Large intestine (tissue), 3 donors: ENCODE data around the gene SNTB2. TPM values are rescaled to one million over a fixed set of nuclear protein-coding genes. Genes with fewer than 3 reads are reported as not detected.

ENCODE experiments used
- DNase-seq, 2 donors: peaks; one replicate each; pipeline versions ENCODE4 v3.0.0 to v3.0.0-alpha.2; 2013
- H3K27ac ChIP-seq: one replicate; pipeline ENCODE4 v1.5.1; 2013; ENCODE audit warnings: low read length
- H3K27me3 ChIP-seq: 2 replicates; pipeline ENCODE4 v1.6.1; 2013; ENCODE audit warnings: low read length; ENCODE audit not compliant: control insufficient read depth, insufficient read depth
- H3K36me3 ChIP-seq: 2 replicates; pipeline ENCODE4 v1.6.1; 2013; ENCODE audit warnings: low read length; ENCODE audit not compliant: control insufficient read depth, insufficient read depth
- H3K4me1 ChIP-seq: one replicate; pipeline ENCODE4 v1.6.1; 2013; ENCODE audit warnings: low read length; ENCODE audit not compliant: control insufficient read depth, insufficient read depth
- H3K4me3 ChIP-seq: one replicate; pipeline ENCODE4 v1.5.1; 2013; ENCODE audit warnings: low read length
- H3K9me3 ChIP-seq: one replicate; pipeline ENCODE4 v1.6.1; 2013; ENCODE audit warnings: mild to moderate bottlenecking, low read depth, low read length, moderate library complexity; ENCODE audit not compliant: control insufficient read depth
- WGBS: methylation state at CpG from one replicate; pipeline ENCODE4 v1.1.5; 2013; ENCODE audit warnings: low lambda C conversion rate; ENCODE audit not compliant: insufficient coverage; 5-methylcytosine and 5-hydroxymethylcytosine counted together
- polyA plus RNA-seq: library from polyadenylated mRNA; unstranded; fragments of 120-200 nt; gene quantifications from one replicate; pipeline ENCODE4 v1.2.1, GENCODE V29; 2013

SNTB2 gene
- polyA plus RNA-seq, 1 donor: 8.8 TPM

DNA sequence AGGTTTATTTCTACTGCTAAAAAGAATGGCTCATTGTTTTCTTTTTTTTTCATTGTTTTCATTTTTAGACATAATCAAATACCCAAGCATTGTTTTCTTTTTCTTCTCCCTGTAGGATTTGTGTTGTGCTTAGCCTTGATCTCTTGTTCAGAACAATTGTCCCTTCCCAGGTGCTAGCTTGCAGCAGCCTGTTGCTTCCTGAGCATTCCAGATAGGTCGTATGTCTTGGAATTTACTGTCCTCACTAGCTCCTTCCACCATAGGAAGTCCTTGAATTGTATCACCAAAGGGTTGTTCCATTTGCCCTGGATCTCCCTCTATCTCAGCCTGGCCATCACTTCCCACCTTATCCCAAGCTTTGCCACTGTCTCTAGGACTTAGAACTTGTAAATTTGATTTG, 114.2 kb downstream of the SNTB2 start:
- no CpG with 5 or more reads among the region's 1 CpG for WGBS
- DNase-seq: no peak
- Histone ChIP-seq H3K4me1 (no peaks in the 10 kb centered on the region), H3K36me3 (peaks cover 20% of the 10 kb centered on the region), H3K27me3 (no peaks in the 10 kb centered on the region), H3K4me3 (no peak overlapping the region), H3K9me3 (no peaks in the 10 kb centered on the region), H3K27ac (no peak overlapping the region)

DNA sequence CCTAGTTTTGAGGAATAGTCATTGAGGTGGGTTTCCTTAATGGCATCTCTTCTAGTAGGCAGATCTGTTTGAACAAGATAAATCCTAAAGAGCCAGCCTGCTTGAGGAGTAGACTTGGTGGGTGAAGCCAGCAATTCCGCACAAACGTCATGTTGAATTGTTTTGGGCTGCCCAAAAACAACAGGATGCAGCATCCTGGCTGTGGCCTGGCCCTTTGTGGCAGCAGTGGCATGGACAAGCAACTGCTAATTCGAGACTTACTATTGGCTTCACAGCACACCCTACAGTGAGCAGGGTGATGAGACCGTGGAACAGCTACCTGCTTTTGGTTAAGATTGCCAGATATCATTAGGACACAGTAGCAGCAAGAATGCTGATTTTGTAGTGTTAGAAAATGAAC, 114.9 kb downstream of the SNTB2 start:
- Histone ChIP-seq H3K27me3 (no peaks in the 10 kb centered on the region), H3K4me3 (no peak overlapping the region), H3K9me3 (no peaks in the 10 kb centered on the region), H3K36me3 (peaks cover 20% of the 10 kb centered on the region), H3K27ac (no peak overlapping the region), H3K4me1 (no peaks in the 10 kb centered on the region)
- no peak for DNase-seq
- 100% methylated on average over 1 of the region's 4 CpGs for WGBS

DNA sequence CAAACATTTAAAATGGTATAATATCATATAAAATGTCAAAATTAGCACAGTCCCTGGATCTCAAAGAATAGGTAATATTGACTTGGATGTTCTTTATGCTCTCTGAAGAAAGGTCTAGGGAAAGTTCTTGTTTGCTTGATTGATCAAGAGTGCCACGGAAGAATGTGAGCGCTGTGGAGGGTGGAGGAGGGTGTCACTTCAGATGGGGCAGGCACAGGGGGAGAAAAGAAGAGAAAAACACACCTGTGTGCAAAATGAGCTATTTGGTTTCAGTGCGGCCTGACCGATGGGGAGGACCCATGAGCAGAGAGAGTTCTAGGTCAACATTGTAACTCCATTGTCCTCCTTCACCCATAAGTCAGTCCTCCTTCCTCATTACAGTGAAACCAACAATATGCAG, 115.3 kb downstream of the SNTB2 start:
- H3K27ac ChIP-seq: no peak overlapping the region
- no peaks in the 10 kb centered on the region for H3K9me3 ChIP-seq
- 93% methylated on average over 2 of the region's 4 CpGs for WGBS
- no peak overlapping the region for H3K4me3 ChIP-seq
- H3K4me1 ChIP-seq: no peaks in the 10 kb centered on the region
- H3K27me3 ChIP-seq: no peaks in the 10 kb centered on the region
- peaks cover 20% of the 10 kb centered on the region for H3K36me3 ChIP-seq
- no peak for DNase-seq

DNA sequence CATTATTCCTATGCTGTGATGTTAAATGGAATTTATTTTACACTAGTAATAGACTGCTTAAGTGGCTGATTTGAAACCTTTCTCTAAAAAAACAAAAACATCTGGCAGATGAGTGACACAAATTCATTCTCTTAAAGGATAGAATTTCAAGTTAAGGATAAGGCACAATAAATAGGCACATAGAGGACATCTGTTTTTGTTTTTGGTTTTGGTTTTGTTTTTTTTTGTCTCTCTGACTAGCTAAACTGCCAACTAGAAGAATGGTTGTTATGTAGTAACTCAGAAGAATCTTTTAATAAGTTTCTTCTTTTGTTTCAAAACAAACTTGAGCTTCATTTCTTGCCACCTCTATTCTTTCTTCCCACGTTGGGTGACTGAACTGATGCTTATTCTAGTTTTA, 119.1 kb downstream of the SNTB2 start:
- WGBS: no CpG with 5 or more reads among the region's 1 CpG
- H3K27ac ChIP-seq: no peak overlapping the region
- H3K27me3 ChIP-seq: no peaks in the 10 kb centered on the region
- H3K36me3 ChIP-seq: peaks cover 10% of the 10 kb centered on the region
- no peaks in the 10 kb centered on the region for H3K4me1 ChIP-seq
- no peak overlapping the region for H3K4me3 ChIP-seq
- no peak for DNase-seq
- H3K9me3 ChIP-seq: no peaks in the 10 kb centered on the region

DNA sequence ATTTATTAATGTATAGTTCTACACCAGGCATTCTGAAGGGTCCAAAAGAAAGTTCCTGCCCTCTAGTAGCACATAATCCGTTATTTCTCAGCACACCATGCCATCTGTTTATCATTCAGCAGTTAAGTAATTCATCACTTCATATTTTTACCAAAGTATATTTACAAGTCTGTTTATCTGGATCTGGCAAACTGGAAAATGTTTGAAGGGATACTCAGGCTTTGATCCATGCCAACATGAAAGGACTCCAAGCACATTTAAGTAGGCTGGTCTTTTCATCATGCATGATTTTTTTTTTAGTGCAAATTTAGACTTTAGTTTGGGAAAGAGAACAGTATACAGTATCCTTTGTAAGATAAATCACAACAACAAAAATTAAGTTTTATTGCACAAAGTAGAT, 120.1 kb downstream of the SNTB2 start:
- Histone ChIP-seq H3K4me1 (peaks cover under 1% of the 10 kb centered on the region), H3K27me3 (no peaks in the 10 kb centered on the region), H3K36me3 (no peaks in the 10 kb centered on the region), H3K4me3 (no peak overlapping the region), H3K27ac (no peak overlapping the region), H3K9me3 (no peaks in the 10 kb centered on the region)
- 100% methylated on average over 1 of the region's 1 CpG for whole genome bisulfite sequencing
- DNase-seq: no peak

DNA sequence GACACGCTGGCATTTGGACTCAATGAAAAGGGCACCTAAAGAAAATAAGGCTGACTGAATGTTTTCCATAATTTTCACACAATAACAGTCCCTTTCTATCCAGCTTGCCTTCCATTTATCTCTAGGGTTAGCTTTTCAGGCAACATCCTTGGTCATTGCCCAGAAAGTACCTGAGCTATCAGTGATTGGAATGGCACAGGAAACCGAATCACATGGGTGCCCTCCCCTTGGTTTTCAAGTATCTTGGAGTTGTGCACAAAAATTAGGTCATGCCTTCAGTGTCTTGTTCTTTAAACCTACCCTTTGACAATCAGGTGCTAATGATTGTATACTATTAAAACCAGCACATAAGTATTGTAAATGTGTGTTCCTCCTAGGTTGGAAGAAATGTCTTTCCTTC, 120.9 kb downstream of the SNTB2 start:
- no CpG with 5 or more reads among the region's 2 CpGs for WGBS
- DNase-seq: no peak
- Histone ChIP-seq H3K27me3 (no peaks in the 10 kb centered on the region), H3K4me3 (no peak overlapping the region), H3K36me3 (peaks cover 1% of the 10 kb centered on the region), H3K27ac (no peak overlapping the region), H3K4me1 (peaks cover 3% of the 10 kb centered on the region), H3K9me3 (no peaks in the 10 kb centered on the region)

DNA sequence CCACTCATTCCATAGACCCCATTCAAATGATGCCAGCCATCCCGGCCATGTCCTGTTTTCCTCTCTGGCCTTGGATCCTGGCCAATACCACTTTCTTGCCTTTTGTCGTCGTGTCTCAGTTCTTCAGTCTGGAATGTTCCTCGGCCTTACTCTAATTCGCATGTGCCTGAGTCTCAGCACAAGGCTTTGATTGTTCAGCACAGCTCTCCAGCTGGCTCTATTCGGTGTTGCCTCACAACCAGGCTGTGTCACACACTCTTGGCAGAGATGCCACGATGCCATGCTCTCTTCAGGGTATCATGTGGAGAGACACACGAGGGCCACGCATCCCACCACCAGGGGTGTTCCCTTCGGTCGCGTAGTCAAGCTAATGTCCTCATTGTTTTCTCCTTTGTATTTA, 122.4 kb downstream of the SNTB2 start:
- Histone ChIP-seq H3K36me3 (peaks cover 11% of the 10 kb centered on the region), H3K4me3 (no peak overlapping the region), H3K4me1 (peaks cover 3% of the 10 kb centered on the region), H3K27me3 (no peaks in the 10 kb centered on the region), H3K9me3 (no peaks in the 10 kb centered on the region), H3K27ac (no peak overlapping the region)
- 98% methylated on average over 7 of the region's 12 CpGs for WGBS
- no peak for DNase-seq

DNA sequence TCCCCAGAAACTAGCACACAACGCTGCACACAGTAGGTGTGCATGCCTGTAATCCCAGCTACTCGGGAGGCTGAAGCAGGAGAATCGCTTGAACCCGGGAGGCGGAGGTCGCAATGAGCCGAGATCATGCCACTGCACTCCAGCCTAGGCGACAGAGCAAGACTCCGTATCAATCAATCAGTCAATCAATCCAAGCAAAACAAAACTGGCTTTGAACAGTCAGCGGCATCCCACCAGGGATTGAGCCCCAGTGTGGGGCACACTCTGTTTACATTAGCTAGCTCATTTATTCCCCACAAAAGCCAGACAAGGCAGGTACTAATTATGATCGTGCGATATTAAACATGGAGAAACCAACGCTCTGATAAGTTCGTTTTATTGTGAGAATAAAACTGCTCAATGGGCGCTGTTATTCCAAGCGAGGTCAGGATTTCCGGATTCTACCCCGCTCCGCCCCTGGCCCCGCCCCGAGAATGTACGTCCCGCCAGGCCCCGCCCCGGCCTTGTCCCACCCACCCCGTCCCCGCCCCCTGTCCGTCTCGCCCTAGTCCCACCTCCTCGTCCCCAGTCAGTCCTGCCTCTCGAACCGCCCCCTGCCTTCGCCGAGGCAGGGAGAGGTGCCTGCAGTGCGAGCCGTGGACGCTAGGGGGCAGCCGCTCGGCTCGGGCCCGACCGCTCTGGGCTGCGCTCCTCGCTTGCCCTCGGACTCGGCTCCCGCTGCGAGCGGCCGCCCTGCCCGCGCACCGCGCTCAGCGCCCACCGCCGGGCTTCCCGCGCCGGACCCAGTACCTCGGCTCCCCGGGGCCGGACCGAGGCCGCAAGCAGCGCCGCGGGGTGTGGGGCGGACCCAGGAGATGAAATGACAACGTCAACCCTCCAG, 123.9 kb downstream of the SNTB2 start, which contains the start of gene VPS4A:
TSS of gene VPS4A (plus strand) at position 698 of the 880 bp plus-strand sequence. CDS start at position 860, 162 bp downstream.
- WGBS: no CpG with 5 or more reads among the region's 70 CpGs
- H3K36me3 ChIP-seq: peaks cover 27% of the 10 kb centered on the region
- no peaks in the 10 kb centered on the region for H3K9me3 ChIP-seq
- peak; percentile 97 to 98 for DNase-seq
- H3K4me3 ChIP-seq: peak within 1 kb of the TSS; percentile 84
- peaks cover 3% of the 10 kb centered on the region for H3K4me1 ChIP-seq
- peak within 1 kb of the TSS; percentile 68 for H3K27ac ChIP-seq
- no peaks in the 10 kb centered on the region for H3K27me3 ChIP-seq

DNA sequence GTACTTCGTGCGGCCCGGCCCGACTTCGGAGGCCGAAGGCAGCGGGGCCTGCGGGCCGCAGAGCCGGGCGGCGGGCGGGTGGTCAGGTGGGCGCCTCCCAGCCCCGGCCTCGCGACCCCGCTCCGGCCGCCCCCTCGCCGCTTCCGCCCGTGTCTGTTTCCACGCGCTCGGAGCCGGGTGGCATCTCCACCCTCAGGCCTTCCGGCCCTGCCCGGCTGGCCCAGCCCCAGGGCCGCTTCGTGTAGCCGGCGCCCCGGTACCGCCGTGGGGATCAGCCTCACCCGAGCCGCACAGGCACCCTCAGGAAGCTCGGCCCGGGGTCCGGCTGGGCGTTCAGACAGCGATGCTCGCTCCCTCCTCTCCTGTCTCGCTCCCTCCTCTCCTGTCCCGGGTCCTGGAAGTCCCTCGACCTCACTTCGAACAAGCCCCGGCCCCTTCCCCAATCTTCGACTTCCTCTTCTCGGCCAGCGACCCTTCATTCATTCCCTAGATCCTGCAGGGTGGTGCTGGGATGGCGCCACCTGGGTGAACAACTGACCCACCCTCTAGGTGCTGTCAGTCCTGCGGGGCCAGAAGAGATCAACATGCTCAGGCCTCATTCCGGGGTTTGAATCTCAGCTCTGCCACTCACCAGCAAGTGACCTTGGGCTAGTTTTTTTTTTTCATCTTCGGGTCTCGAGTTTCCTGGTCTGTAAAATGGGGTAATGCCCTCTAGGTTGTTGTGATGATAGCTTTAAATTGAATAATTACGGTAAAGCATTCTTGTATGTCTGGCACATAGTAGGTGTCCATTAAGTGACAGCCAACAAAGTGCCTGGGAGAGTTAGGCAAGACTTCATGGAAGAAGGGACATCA, 124.8 kb downstream of the SNTB2 start:
- no CpG with 5 or more reads among the region's 59 CpGs for WGBS
- Histone ChIP-seq H3K27ac (peak overlapping the region; percentile 68), H3K36me3 (peaks cover 35% of the 10 kb centered on the region), H3K4me1 (peaks cover 3% of the 10 kb centered on the region), H3K27me3 (no peaks in the 10 kb centered on the region), H3K4me3 (peak overlapping the region; percentile 84), H3K9me3 (no peaks in the 10 kb centered on the region)
- peak in 1 of 2 donors; percentile 52 for DNase-seq

DNA sequence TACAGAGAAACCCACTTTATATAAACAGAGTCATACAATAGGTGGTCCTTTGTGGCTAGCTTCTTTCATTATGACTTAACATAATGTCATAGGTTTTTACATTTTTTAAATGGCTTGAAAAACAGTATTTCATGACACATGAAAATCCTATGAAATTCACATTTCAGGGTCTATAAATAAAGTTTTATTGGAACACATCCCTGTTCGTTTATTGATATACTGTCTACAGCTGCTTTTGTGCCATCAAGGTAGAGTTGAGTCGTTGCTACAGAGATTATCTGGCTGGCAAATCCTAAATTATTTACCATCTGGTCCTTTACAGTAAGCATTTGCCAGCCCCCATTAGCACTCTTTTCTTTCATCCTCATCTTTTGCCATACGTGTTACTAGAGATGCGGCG, 126.5 kb downstream of the SNTB2 start:
- peaks cover 3% of the 10 kb centered on the region for H3K4me1 ChIP-seq
- 100% methylated on average over 1 of the region's 5 CpGs for WGBS
- no peak overlapping the region for H3K4me3 ChIP-seq
- no peak for DNase-seq
- H3K36me3 ChIP-seq: peaks cover 50% of the 10 kb centered on the region
- no peak overlapping the region for H3K27ac ChIP-seq
- no peaks in the 10 kb centered on the region for H3K9me3 ChIP-seq
- H3K27me3 ChIP-seq: no peaks in the 10 kb centered on the region
